Measurements from ENCODE around the gene DNAJC11.

The DNAJC11 gene

DNA sequence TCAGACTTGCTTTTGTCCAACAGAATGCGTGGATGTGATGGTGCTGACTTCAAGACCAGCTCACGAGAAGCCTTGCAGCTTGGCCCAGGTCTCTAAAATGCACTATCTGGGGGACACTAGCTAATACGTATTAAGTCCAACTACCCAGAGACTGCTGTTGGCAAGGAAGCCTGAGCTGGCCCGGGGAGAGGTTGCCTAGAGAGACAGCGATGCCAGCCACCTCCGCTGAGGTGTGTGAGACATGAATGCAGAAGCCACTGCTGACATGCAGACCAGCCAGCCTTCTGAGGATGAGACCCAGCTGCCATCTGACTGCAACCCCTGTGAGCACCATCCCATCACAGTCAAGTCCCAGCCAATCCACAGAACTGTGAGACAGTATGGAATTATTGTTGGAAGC lies 44.5 kb downstream of the DNAJC11 start:
- Histone ChIP-seq H3K27ac (no peak overlapping the region), H3K36me3 (replicated peaks) (peaks cover 12% of the 10 kb centered on the region), H3K4me3 (ENCODE audit: low read depth, low read length) (no peak overlapping the region), H3K27me3 (replicated peaks) (no peaks in the 10 kb centered on the region)
- TF ChIP-seq, protein P1, sequence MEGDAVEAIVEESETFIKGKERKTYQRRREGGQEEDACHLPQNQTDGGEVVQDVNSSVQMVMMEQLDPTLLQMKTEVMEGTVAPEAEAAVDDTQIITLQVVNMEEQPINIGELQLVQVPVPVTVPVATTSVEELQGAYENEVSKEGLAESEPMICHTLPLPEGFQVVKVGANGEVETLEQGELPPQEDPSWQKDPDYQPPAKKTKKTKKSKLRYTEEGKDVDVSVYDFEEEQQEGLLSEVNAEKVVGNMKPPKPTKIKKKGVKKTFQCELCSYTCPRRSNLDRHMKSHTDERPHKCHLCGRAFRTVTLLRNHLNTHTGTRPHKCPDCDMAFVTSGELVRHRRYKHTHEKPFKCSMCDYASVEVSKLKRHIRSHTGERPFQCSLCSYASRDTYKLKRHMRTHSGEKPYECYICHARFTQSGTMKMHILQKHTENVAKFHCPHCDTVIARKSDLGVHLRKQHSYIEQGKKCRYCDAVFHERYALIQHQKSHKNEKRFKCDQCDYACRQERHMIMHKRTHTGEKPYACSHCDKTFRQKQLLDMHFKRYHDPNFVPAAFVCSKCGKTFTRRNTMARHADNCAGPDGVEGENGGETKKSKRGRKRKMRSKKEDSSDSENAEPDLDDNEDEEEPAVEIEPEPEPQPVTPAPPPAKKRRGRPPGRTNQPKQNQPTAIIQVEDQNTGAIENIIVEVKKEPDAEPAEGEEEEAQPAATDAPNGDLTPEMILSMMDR (IDR thresholded peaks at IDR 0.05; ENCODE audit: low read depth, low read length, missing control alignments) = no peak
- in situ Hi-C loops (cut with HindIII; ENCODE audit: low pct_ligation_motif_present, low sequenced_read_pairs) = no loop called here
- no peak for DNase-seq

DNA sequence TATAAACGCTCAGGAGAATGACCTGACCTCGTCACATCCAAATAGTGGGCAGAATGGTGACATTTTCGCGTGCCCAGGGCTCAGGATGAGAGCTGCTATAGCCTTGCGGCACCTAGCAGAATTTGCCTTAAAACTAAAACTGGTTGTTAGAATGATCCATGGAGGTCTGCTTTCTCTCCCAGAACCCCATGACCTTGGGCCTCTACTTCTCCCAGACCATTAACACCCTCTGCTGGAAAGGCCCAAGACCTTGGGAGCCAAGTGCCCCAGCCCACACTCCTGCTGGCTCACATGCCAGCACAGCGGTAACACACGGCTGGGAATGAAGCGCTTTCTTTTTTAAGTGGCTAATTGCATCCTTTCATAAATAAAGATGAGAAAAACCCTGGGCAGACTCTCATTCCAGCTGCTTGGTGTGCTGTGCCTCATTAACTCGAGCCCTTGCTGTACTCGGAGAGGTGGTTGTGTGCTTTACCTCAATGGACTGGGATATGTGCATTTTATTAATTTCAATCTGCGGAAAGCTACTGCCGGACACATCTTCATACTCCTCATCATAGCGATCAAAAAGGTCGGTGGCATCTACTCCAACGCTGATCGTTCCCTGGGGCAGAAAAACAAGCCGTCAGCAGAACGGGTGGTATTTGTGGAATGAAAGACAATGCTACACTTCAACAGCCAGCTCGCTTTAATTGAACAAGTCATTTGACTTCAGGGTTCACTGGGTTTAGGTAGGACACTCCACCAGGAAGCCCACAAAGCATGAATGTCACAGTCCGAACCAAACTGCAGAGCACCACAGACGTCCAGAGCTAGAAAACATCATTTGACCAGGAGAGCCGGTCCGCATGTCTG lies 48.0 kb downstream of the DNAJC11 start:
- DNase-seq = no peak
- in situ Hi-C loops (cut with HindIII; ENCODE audit: low pct_ligation_motif_present, low sequenced_read_pairs) = no loop called here
- Histone ChIP-seq H3K4me3 (ENCODE audit: low read depth, low read length) (no peak overlapping the region), H3K27ac (no peak overlapping the region), H3K27me3 (replicated peaks) (no peaks in the 10 kb centered on the region), H3K36me3 (replicated peaks) (peaks cover 23% of the 10 kb centered on the region)
- TF ChIP-seq, protein P1 (IDR thresholded peaks at IDR 0.05; ENCODE audit: low read depth, low read length, missing control alignments) = no peak

- Histone ChIP-seq H3K4me3 (ENCODE audit: low read depth, low read length) (no peak overlapping the region), H3K27ac (no peak overlapping the region), H3K27me3 (replicated peaks) (no peaks in the 10 kb centered on the region), H3K36me3 (replicated peaks) (peaks cover 23% of the 10 kb centered on the region)
- DNase-seq = no peak
- in situ Hi-C loops (cut with HindIII; ENCODE audit: low pct_ligation_motif_present, low sequenced_read_pairs) = no loop called here
- TF ChIP-seq, protein P1 (IDR thresholded peaks at IDR 0.05; ENCODE audit: low read depth, low read length, missing control alignments) = no peak
Observed at GRCh38 chr1:6652986-6653385, 48.6 kb downstream of the DNAJC11 start.

- H3K36me3 ChIP-seq (replicated peaks) = peaks cover 23% of the 10 kb centered on the region
- no peak for DNase-seq
- TF ChIP-seq, protein P1 (IDR thresholded peaks at IDR 0.05; ENCODE audit: low read depth, low read length, missing control alignments) = no peak
- no peak overlapping the region for H3K27ac ChIP-seq
- no peaks in the 10 kb centered on the region for H3K27me3 ChIP-seq (replicated peaks)
- no peak overlapping the region for H3K4me3 ChIP-seq (ENCODE audit: low read depth, low read length)
- in situ Hi-C loops (cut with HindIII; ENCODE audit: low pct_ligation_motif_present, low sequenced_read_pairs) = no loop called here
Observed at GRCh38 chr1:6651909-6652308, 49.7 kb downstream of the DNAJC11 start.

DNA sequence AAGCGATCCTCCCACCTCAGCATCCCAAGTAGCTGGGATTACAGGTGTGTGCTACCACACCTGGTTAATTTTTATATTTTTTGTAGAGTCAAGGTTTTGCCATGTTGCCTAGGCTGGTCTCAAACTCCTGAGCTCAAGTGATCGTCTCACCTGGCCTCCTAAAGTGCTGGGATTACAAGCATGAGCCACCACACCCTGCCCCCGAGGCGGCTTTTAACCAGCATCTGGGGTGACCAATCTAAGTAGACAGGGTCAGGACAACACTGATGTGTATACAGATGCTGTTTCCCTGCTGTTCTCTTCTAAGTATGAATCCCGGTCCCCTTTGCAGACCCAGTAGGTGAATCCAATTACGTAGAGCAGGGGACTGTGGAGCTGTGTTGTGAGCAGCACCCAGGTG lies 53.1 kb downstream of the DNAJC11 start:
- TF ChIP-seq, protein P1 (IDR thresholded peaks at IDR 0.05; ENCODE audit: low read depth, low read length, missing control alignments) = no peak

More for the DNA sequence above, 53.1 kb downstream of the DNAJC11 start:
- no peaks in the 10 kb centered on the region for H3K27me3 ChIP-seq (replicated peaks)
- no peak for DNase-seq
- peaks cover 42% of the 10 kb centered on the region for H3K36me3 ChIP-seq (replicated peaks)
- H3K4me3 ChIP-seq (ENCODE audit: low read depth, low read length) = no peak overlapping the region
- H3K27ac ChIP-seq = no peak overlapping the region
- in situ Hi-C loops (cut with HindIII; ENCODE audit: low pct_ligation_motif_present, low sequenced_read_pairs) = no loop called here

Data from brain microvascular endothelial cell (primary cell).